Panc1 (cell line): ENCODE results near the gene NR5A1. TPM values are rescaled to one million over a fixed set of nuclear protein-coding genes. Genes with fewer than 3 reads are reported as not detected.

Source experiments
- ATAC-seq: fragments of 200-7000 bp; cut with Tn5 transposase; 2 replicates; pipeline ENCODE4 v1.9.1; 2020; ENCODE audit warnings: mild to moderate bottlenecking, moderate library complexity
- BruUV-seq: library from RNA; stranded (reverse); fragments of 400-500 nt; replicated peaks from 2 replicates; lab custom pipeline; 2021; lab: Mats Ljungman, UMichigan
- CTCF ChIA-PET: fragments of 300-600 bp; sonication (Branson Sonifier 250); formaldehyde crosslinking; loops from one replicate; lab custom pipeline; 2022; ENCODE audit warnings: antibody characterized with exemption; lab: Charles Lee
- POLR2A ChIA-PET: fragments of 300-600 bp; sonication (Branson Sonifier 250); formaldehyde crosslinking; loops from one replicate; lab custom pipeline; 2022; ENCODE audit warnings: antibody characterized with exemption; lab: Charles Lee
- DNase-seq: peaks from one replicate; pipeline ENCODE4 v3.0.0-alpha.2; 2010; ENCODE audit warnings: low read depth, low spot score
- H3K27ac ChIP-seq: 2 replicates; pipeline ENCODE4 v1.5.1; 2011; ENCODE audit warnings: mild to moderate bottlenecking, low read length, inconsistent platforms
- H3K27me3 ChIP-seq: fragments of 200-500 bp; sonication (Bioruptor generic); 2 replicates; pipeline ENCODE4 v1.6.0; 2014; ENCODE audit warnings: low read length, inconsistent platforms; ENCODE audit not compliant: control insufficient read depth, insufficient read depth
- H3K36me3 ChIP-seq: fragments of 200-500 bp; sonication (Bioruptor generic); 2 replicates; pipeline ENCODE4 v1.5.1; 2014; ENCODE audit warnings: inconsistent platforms, mild to moderate bottlenecking, low read length, moderate library complexity; ENCODE audit not compliant: control insufficient read depth, insufficient read depth
- H3K4me1 ChIP-seq: 2 replicates; pipeline ENCODE4 v1.5.1; 2011; ENCODE audit warnings: inconsistent platforms, mild to moderate bottlenecking, low read length, moderate library complexity; ENCODE audit not compliant: control insufficient read depth, insufficient read depth
- H3K4me3 ChIP-seq, 2 experiments: 2 replicates each; pipeline ENCODE4 v1.5.1; 2011 to 2012; ENCODE audit warnings: low read depth in 2 of 2, low read length in 2 of 2, mild to moderate bottlenecking in 2 of 2, inconsistent platforms in 1 of 2, moderate library complexity in 1 of 2
- H3K9me3 ChIP-seq: fragments of 200-500 bp; sonication (Bioruptor generic); 2 replicates; pipeline ENCODE4 v1.5.1; 2014; ENCODE audit warnings: low read depth, mild to moderate bottlenecking, inconsistent platforms, low read length, moderate library complexity; ENCODE audit not compliant: control insufficient read depth, insufficient read depth
- POLR2AphosphoS5 ChIP-seq: IDR thresholded peaks from 2 replicates; pipeline ENCODE4 v1.6.1; 2012; ENCODE audit warnings: mild to moderate bottlenecking, low read depth, low read length, moderate library complexity
- SIN3A ChIP-seq: IDR thresholded peaks from 2 replicates; pipeline ENCODE4 v1.6.1; 2012; ENCODE audit warnings: low read depth, mild to moderate bottlenecking, low read length, moderate library complexity, borderline replicate concordance; ENCODE audit not compliant: insufficient read depth
- TCF7L2 ChIP-seq: IDR thresholded peaks from 2 replicates; pipeline ENCODE4 v1.6.1; 2011; ENCODE audit warnings: mild to moderate bottlenecking, low read depth, low read length, inconsistent platforms
- in situ Hi-C: cut with HindIII; loops from 2 replicates; pipeline ENCODE4 v1.10.0; 2016; ENCODE audit warnings: low sequenced_read_pairs, low pct_unique_long_range_greater_than_20kb
- intact Hi-C: fragments of 100-400 bp; cut with micrococcal nuclease; formaldehyde crosslinking; loops from one replicate; pipeline ENCODE4 v1.10.0; 2022; ENCODE audit not compliant: unreplicated experiment
- total RNA-seq: library from RNA; stranded (reverse); gene quantifications from one replicate; pipeline ENCODE4 v1.2.1, GENCODE V29; 2021; ENCODE audit not compliant: unreplicated experiment
- TF ChIP-seq, protein P1 (sequence below), 2 experiments: IDR thresholded peaks; 2 replicates each; pipeline ENCODE4 v1.6.1; 2011 to 2012; ENCODE audit warnings: low read depth in 2 of 2, control low read depth in 1 of 2, low read length in 1 of 2, mild to moderate bottlenecking in 1 of 2, moderate library complexity in 1 of 2; ENCODE audit not compliant: insufficient read depth in 1 of 2
- TF ChIP-seq, protein P2 (sequence below): fragments of 450-650 bp; IDR thresholded peaks from 2 replicates; pipeline ENCODE4 v1.5.1; 2017; ENCODE audit warnings: mild to moderate bottlenecking

NR5A1 gene
- total RNA-seq, 1 experiment from 2014 or later: 2.5 TPM

DNA sequence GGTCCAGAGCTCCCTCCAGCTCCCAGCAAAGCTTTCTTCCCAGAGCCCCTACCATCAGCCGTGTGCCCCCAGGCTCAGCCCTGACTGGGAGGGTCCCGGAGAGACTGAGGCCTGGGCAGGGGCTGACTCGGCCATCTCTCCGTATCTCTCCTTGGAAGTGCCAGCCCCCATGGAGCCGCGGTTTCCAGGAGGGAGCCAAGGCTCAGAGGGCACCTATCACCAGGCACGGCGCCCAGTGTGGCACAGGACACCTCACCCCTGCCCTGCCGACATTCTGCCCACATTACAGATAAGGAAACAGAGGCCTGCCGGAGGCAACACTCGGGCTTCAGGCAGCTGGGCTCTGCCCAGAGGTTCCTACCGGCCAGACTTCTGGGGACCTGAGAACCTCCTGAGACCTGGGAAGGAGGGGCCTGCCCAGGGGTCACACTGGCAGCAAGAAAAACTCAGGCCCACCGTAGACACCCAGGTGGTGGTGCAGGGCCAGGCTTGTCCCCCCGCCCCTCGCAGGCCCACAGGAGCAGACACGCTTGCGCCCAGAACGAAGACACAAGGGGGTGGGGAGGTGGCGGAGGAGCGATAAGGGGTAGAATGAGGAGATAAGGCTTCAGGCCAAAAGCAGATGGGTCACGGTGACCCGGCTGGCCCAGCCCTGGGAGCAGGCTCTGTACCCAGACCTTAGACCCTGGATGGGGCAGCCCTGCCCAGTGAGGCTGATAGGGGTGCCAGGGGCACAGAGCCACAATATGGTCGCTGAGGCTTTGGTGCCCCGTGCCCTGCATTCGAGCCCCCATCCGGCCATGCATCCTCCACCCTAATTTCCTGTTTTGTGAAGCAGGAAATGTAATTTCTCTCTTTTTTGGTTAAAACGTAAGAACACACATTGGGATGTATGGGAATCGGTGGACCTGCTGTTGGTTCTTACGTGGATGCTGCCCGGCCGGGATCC, 11.8 kb downstream of the NR5A1 start:
- no peak for TF ChIP-seq POLR2AphosphoS5
- TF ChIP-seq, protein P1, sequence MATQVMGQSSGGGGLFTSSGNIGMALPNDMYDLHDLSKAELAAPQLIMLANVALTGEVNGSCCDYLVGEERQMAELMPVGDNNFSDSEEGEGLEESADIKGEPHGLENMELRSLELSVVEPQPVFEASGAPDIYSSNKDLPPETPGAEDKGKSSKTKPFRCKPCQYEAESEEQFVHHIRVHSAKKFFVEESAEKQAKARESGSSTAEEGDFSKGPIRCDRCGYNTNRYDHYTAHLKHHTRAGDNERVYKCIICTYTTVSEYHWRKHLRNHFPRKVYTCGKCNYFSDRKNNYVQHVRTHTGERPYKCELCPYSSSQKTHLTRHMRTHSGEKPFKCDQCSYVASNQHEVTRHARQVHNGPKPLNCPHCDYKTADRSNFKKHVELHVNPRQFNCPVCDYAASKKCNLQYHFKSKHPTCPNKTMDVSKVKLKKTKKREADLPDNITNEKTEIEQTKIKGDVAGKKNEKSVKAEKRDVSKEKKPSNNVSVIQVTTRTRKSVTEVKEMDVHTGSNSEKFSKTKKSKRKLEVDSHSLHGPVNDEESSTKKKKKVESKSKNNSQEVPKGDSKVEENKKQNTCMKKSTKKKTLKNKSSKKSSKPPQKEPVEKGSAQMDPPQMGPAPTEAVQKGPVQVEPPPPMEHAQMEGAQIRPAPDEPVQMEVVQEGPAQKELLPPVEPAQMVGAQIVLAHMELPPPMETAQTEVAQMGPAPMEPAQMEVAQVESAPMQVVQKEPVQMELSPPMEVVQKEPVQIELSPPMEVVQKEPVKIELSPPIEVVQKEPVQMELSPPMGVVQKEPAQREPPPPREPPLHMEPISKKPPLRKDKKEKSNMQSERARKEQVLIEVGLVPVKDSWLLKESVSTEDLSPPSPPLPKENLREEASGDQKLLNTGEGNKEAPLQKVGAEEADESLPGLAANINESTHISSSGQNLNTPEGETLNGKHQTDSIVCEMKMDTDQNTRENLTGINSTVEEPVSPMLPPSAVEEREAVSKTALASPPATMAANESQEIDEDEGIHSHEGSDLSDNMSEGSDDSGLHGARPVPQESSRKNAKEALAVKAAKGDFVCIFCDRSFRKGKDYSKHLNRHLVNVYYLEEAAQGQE (IDR thresholded peaks at IDR 0.05; ENCODE audit: insufficient read depth in 1 of 2, low read depth in 2 of 2, low read length in 1 of 2): no peak
- no peak for TF ChIP-seq SIN3A
- TF ChIP-seq, protein P2, sequence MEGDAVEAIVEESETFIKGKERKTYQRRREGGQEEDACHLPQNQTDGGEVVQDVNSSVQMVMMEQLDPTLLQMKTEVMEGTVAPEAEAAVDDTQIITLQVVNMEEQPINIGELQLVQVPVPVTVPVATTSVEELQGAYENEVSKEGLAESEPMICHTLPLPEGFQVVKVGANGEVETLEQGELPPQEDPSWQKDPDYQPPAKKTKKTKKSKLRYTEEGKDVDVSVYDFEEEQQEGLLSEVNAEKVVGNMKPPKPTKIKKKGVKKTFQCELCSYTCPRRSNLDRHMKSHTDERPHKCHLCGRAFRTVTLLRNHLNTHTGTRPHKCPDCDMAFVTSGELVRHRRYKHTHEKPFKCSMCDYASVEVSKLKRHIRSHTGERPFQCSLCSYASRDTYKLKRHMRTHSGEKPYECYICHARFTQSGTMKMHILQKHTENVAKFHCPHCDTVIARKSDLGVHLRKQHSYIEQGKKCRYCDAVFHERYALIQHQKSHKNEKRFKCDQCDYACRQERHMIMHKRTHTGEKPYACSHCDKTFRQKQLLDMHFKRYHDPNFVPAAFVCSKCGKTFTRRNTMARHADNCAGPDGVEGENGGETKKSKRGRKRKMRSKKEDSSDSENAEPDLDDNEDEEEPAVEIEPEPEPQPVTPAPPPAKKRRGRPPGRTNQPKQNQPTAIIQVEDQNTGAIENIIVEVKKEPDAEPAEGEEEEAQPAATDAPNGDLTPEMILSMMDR: no peak
- TF ChIP-seq TCF7L2: no peak
- ATAC-seq (no peak), DNase-seq (no peak)
- intact Hi-C loops: no loop called here
- ChIA-PET POLR2A (no interaction called here), CTCF (no interaction called here)
- BruUV-seq: no TSS peak
- Histone ChIP-seq H3K9me3 (no peaks in the 10 kb centered on the region), H3K36me3 (no peaks in the 10 kb centered on the region), H3K27ac (no peak overlapping the region), H3K27me3 (no peaks in the 10 kb centered on the region), H3K4me3 (no peak overlapping the region), H3K4me1 (no peaks in the 10 kb centered on the region)
- in situ Hi-C loops: no loop called here

DNA sequence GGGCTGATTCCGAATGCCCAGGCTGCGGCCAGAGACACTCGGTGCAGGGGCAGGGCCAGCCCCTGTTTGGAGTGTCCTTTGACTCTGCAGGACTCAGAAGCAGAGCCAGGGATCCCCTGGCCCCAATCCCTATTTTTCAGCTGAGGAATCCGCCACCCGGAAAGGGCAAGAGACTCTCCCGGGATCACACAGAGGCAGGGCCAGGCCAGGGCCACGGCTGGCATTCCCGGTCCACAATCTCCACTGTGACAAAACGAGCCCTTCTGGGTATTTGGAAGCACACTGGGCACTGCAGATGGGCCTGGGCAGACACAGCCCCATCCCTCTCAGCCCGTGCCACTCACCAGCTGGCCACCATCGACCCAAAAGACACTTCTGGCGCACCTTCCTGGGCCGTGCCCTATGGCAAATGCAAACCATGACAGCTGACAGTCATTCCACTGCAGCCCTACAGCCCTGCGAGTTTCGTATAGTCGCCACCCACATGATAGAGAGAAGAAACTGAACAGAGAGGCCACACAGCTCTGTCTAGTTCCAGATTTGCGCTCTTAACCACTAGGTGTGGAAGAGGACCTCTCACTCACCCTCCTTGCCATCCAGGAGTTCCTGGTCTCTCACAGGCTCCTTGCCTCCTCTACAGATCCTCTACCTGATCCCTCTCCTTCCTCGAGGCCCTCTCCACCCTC, 13.3 kb downstream of the NR5A1 start:
- Histone ChIP-seq H3K36me3 (no peaks in the 10 kb centered on the region), H3K4me1 (no peaks in the 10 kb centered on the region), H3K4me3 (no peak overlapping the region), H3K27ac (no peak overlapping the region), H3K9me3 (no peaks in the 10 kb centered on the region), H3K27me3 (no peaks in the 10 kb centered on the region)
- CTCF ChIA-PET: no interaction called here
- POLR2A ChIA-PET: no interaction called here
- in situ Hi-C loops: no loop called here
- intact Hi-C loops: no loop called here
- DNase-seq (no peak), ATAC-seq (0 out of 2 replicates have a peak, but pooled peaks have one; percentile 8)
- TF ChIP-seq TCF7L2 (no peak), POLR2AphosphoS5 (no peak), SIN3A (no peak)
- TF ChIP-seq, protein P2: no peak
- TF ChIP-seq, protein P1 (IDR thresholded peaks at IDR 0.05; ENCODE audit: insufficient read depth in 1 of 2, low read depth in 2 of 2, low read length in 1 of 2): no peak
- no TSS peak for BruUV-seq
